MM.1S (cell line): ENCODE data around the gene UBFD1.

Source experiments
- DNase-seq: peaks from one replicate; pipeline ENCODE4 v3.0.0-alpha.2; 2015
- H2AFZ ChIP-seq: fragments of 300-600 bp; sonication (generic); 2 replicates; pipeline ENCODE4 v1.6.0; 2016; ENCODE audit warnings: antibody characterized with exemption, low read length
- H3F3A ChIP-seq: fragments of 300-600 bp; sonication (generic); 2 replicates; pipeline ENCODE4 v1.6.1; 2016; ENCODE audit warnings: mild to moderate bottlenecking, antibody characterized with exemption, low read length, moderate library complexity, mixed read lengths; ENCODE audit not compliant: insufficient read depth
- H3K27ac ChIP-seq: fragments of 300-600 bp; sonication (generic); 2 replicates; pipeline ENCODE4 v1.5.1; 2016; ENCODE audit warnings: mild to moderate bottlenecking, low read length
- H3K27me3 ChIP-seq: fragments of 300-600 bp; sonication (generic); replicated peaks from 2 replicates; pipeline ENCODE4 v1.6.0; 2016; ENCODE audit warnings: low read length; ENCODE audit not compliant: insufficient read depth
- H3K36me3 ChIP-seq: fragments of 300-600 bp; sonication (generic); replicated peaks from 2 replicates; pipeline ENCODE4 v1.6.1; 2016; ENCODE audit warnings: mild to moderate bottlenecking, low read length, mixed read lengths; ENCODE audit not compliant: insufficient read depth
- H3K4me1 ChIP-seq: fragments of 300-600 bp; sonication (generic); 2 replicates; pipeline ENCODE4 v1.6.1; 2016; ENCODE audit warnings: low read length, mixed read lengths
- H3K4me2 ChIP-seq: fragments of 300-600 bp; sonication (generic); 2 replicates; pipeline ENCODE4 v1.6.0; 2016; ENCODE audit warnings: low read depth, low read length
- H3K4me3 ChIP-seq: fragments of 300-600 bp; sonication (generic); 2 replicates; pipeline ENCODE4 v1.5.1; 2016; ENCODE audit warnings: low read length, mixed read lengths
- H3K79me2 ChIP-seq: fragments of 300-600 bp; sonication (generic); 2 replicates; pipeline ENCODE4 v1.6.1; 2016; ENCODE audit warnings: mixed run types, low read length, mixed read lengths
- H3K9ac ChIP-seq: fragments of 300-600 bp; sonication (generic); 2 replicates; pipeline ENCODE4 v1.6.1; 2016; ENCODE audit warnings: low read length, mixed read lengths
- H3K9me2 ChIP-seq: fragments of 300-600 bp; sonication (generic); replicated peaks from 2 replicates; pipeline ENCODE4 v1.6.1; 2016; ENCODE audit warnings: mild to moderate bottlenecking, low read length, mixed read lengths; ENCODE audit not compliant: insufficient read depth
- H3K9me3 ChIP-seq: fragments of 300-600 bp; sonication (generic); replicated peaks from 2 replicates; pipeline ENCODE4 v1.6.1; 2016; ENCODE audit warnings: mild to moderate bottlenecking, low read length, mixed read lengths; ENCODE audit not compliant: insufficient read depth
- H4K20me1 ChIP-seq: fragments of 300-600 bp; sonication (generic); 2 replicates; pipeline ENCODE4 v1.6.1; 2016; ENCODE audit warnings: mild to moderate bottlenecking, low read length, moderate library complexity, mixed read lengths; ENCODE audit not compliant: insufficient read depth
- EZH2 ChIP-seq: fragments of 300-600 bp; sonication (generic); optimal IDR thresholded peaks from 2 replicates; pipeline ENCODE3; 2017; ENCODE audit warnings: low read depth, mild to moderate bottlenecking, antibody characterized with exemption, low read length, mixed read lengths
- EZH2phosphoT487 ChIP-seq: fragments of 300-600 bp; sonication (generic); IDR thresholded peaks from 2 replicates; pipeline ENCODE4 v1.6.1; 2018; ENCODE audit warnings: antibody characterized with exemption, low read length
- TF ChIP-seq, protein P1 (sequence below): fragments of 300-600 bp; sonication (generic); IDR thresholded peaks from 2 replicates; pipeline ENCODE4 v1.5.1; 2016; ENCODE audit warnings: antibody characterized with exemption, low read length, mixed read lengths

Gene UBFD1

GRCh38 chr16:23615805-23616204 lies 58.3 kb downstream of the UBFD1 start:
- H3K36me3 ChIP-seq: no peaks in the 10 kb centered on the region
- H4K20me1 ChIP-seq: no peaks in the 10 kb centered on the region
- no peak overlapping the region for H2AFZ ChIP-seq
- no peak overlapping the region for H3K27ac ChIP-seq
- no peak for TF ChIP-seq EZH2phosphoT487
- TF ChIP-seq, protein P1, sequence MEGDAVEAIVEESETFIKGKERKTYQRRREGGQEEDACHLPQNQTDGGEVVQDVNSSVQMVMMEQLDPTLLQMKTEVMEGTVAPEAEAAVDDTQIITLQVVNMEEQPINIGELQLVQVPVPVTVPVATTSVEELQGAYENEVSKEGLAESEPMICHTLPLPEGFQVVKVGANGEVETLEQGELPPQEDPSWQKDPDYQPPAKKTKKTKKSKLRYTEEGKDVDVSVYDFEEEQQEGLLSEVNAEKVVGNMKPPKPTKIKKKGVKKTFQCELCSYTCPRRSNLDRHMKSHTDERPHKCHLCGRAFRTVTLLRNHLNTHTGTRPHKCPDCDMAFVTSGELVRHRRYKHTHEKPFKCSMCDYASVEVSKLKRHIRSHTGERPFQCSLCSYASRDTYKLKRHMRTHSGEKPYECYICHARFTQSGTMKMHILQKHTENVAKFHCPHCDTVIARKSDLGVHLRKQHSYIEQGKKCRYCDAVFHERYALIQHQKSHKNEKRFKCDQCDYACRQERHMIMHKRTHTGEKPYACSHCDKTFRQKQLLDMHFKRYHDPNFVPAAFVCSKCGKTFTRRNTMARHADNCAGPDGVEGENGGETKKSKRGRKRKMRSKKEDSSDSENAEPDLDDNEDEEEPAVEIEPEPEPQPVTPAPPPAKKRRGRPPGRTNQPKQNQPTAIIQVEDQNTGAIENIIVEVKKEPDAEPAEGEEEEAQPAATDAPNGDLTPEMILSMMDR: no peak
- TF ChIP-seq EZH2: no peak
- H3F3A ChIP-seq: peaks cover 4% of the 10 kb centered on the region; the same call in 1 of the 2 replicates
- no peak overlapping the region for H3K4me3 ChIP-seq
- H3K9ac ChIP-seq: no peak overlapping the region
- H3K27me3 ChIP-seq: no peaks in the 10 kb centered on the region
- H3K9me3 ChIP-seq: no peaks in the 10 kb centered on the region
- H3K79me2 ChIP-seq: no peaks in the 10 kb centered on the region; the same call in 1 of the 2 replicates
- H3K4me1 ChIP-seq: 0 out of 2 replicates have a peak, but pooled peaks cover 4% of the 10 kb centered on the region
- H3K4me2 ChIP-seq: no peak overlapping the region
- DNase-seq: no peak
- H3K9me2 ChIP-seq: no peaks in the 10 kb centered on the region
